ENCODE data around the gene SGMS2. TPM values are rescaled to one million over a fixed set of nuclear protein-coding genes. Genes with fewer than 3 reads are reported as not detected.
A peak's percentile ranks its signal among the peaks of the same experiment; 100 is the strongest.

The SGMS2 gene
- total and polyA plus RNA-seq, 2 of the 4 experiments (the other 2 are of a cell fraction), result 13.4 to 37.5 TPM

DNA sequence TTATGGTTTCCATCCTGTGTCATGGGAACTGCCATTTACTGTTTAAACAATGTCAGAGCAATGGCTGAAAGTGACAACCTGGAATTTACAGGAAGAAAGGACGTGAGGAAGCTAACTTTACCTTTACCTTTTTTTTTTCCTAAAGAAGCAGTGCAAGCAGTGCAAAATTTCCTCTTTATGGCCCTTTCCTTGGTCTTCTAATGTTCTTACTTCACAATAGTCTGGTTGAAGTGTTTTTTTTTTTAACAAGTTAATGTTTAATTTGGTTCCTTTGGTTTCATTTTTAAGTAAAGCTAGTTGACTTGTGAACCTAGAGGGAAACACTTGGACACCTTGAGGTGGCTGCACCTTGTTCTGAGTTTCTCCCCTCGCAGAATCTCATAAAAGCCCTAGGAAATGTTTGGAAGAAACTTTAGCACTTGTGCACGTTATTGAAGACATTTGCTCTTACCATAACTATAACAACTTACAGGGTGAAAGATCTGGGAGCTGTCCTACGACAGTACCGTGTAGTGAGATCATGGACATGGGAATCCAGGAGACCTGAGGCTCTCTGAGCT is 1.8 kb downstream of the SGMS2 start:
- Histone ChIP-seq H4K8ac (ENCODE audit: low read depth in 2 of 2, low read length in 2 of 2) (no peak overlapping the region), H3K27ac (ENCODE audit: insufficient read depth, low read length) (no peak overlapping the region), H3K27me3 (ENCODE audit: control insufficient read depth, insufficient read depth, low read length) (no peaks in the 10 kb centered on the region), H3K9me3 (ENCODE audit: control insufficient read depth, insufficient read depth, low read length) (no peaks in the 10 kb centered on the region), H3K9me1 (ENCODE audit: insufficient read depth, low read length) (0 out of 2 replicates have a peak, but pooled peaks cover 2% of the 10 kb centered on the region), H2BK15ac (ENCODE audit: low read depth, low read length) (no peak overlapping the region), H4K5ac (ENCODE audit: low read depth, low read length) (no peak overlapping the region), H3K79me1 (ENCODE audit: low read depth in 1 of 2, low read length in 2 of 2) (0 out of 4 replicates have a peak, but pooled peaks cover 0 to 4% of the 10 kb centered on the region in 2 experiments), H2BK120ac (ENCODE audit: low read depth, low read length) (no peak overlapping the region), H2AK5ac (ENCODE audit: low read depth, low read length) (no peak overlapping the region), H2AK9ac (replicated peaks; ENCODE audit: low read depth, low read length, poor library complexity) (no peak overlapping the region), H3K23ac (ENCODE audit: low read depth, low read length) (no peak overlapping the region), H3K4me1 (ENCODE audit: control insufficient read depth, insufficient read depth, low read length) (peaks cover 2% of the 10 kb centered on the region), H3K4me2 (ENCODE audit: low read depth, low read length) (peak overlapping the region; percentile 84; the same call in 1 of the 2 replicates), H3K9ac (ENCODE audit: low read depth, low read length) (no peak overlapping the region), H3K4ac (ENCODE audit: low read depth, low read length) (no peak overlapping the region), H3K4me3 (ENCODE audit: insufficient read depth, low read depth, low read length) (no peak overlapping the region), H3K18ac (ENCODE audit: low read depth, low read length) (no peak overlapping the region), H2BK20ac (ENCODE audit: low read depth, low read length) (no peak overlapping the region), H3K36me3 (ENCODE audit: control insufficient read depth, insufficient read depth, low read length) (no peaks in the 10 kb centered on the region), H3K14ac (replicated peaks; ENCODE audit: low read depth, low read length) (no peak overlapping the region), H3K56ac (ENCODE audit: extremely low read depth, insufficient read depth, low read length) (no peak overlapping the region), H2BK5ac (ENCODE audit: low read depth, low read length, poor library complexity, severe bottlenecking) (no peak overlapping the region), H4K91ac (ENCODE audit: insufficient read depth, low read depth, low read length) (no peak overlapping the region), H2AFZ (replicated peaks; ENCODE audit: low read length, poor library complexity) (no peak overlapping the region), H4K20me1 (ENCODE audit: insufficient read depth, low read length) (no peaks in the 10 kb centered on the region)
- DNase-seq, result no peak
- intact Hi-C loops (cut with micrococcal nuclease) (loop anchor here (5.0 kb wide), 1 partner anchor 86 kb away; no protein-coding TSS in a partner anchor), in situ Hi-C loops (cut with MboI; ENCODE audit: low sequenced_read_pairs) (no loop called here), dilution Hi-C loops (cut with HindIII; ENCODE audit: low sequenced_read_pairs, unreplicated experiment) (no loop called here)
- BruUV-seq (replicated peaks), result no TSS peak
- ATAC-seq (ENCODE audit: low read depth), result no peak
- WGBS, 2 experiments (ENCODE audit: extremely low coverage in 2 of 2, insufficient read length in 1 of 2), result no CpG with 5 or more reads among the region's 5 CpGs
- TF ChIP-seq, protein P1, sequence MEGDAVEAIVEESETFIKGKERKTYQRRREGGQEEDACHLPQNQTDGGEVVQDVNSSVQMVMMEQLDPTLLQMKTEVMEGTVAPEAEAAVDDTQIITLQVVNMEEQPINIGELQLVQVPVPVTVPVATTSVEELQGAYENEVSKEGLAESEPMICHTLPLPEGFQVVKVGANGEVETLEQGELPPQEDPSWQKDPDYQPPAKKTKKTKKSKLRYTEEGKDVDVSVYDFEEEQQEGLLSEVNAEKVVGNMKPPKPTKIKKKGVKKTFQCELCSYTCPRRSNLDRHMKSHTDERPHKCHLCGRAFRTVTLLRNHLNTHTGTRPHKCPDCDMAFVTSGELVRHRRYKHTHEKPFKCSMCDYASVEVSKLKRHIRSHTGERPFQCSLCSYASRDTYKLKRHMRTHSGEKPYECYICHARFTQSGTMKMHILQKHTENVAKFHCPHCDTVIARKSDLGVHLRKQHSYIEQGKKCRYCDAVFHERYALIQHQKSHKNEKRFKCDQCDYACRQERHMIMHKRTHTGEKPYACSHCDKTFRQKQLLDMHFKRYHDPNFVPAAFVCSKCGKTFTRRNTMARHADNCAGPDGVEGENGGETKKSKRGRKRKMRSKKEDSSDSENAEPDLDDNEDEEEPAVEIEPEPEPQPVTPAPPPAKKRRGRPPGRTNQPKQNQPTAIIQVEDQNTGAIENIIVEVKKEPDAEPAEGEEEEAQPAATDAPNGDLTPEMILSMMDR (conservative IDR thresholded peaks at IDR 0.05; ENCODE audit: low read depth, low read length), result no peak
- no peak for TF ChIP-seq FOS (IDR thresholded peaks at IDR 0.05; ENCODE audit: low read depth, low read length)
- no peak for TF ChIP-seq NFE2L2 (IDR thresholded peaks at IDR 0.05; ENCODE audit: low read depth, low read length)
- no peak for TF ChIP-seq CEBPB (IDR thresholded peaks at IDR 0.05; ENCODE audit: low read depth, low read length)
- TF ChIP-seq, protein P2, sequence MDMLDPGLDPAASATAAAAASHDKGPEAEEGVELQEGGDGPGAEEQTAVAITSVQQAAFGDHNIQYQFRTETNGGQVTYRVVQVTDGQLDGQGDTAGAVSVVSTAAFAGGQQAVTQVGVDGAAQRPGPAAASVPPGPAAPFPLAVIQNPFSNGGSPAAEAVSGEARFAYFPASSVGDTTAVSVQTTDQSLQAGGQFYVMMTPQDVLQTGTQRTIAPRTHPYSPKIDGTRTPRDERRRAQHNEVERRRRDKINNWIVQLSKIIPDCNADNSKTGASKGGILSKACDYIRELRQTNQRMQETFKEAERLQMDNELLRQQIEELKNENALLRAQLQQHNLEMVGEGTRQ (IDR thresholded peaks at IDR 0.05; ENCODE audit: low read depth, low read length), result no peak
- TF ChIP-seq RFX5 (IDR thresholded peaks at IDR 0.05; ENCODE audit: low read depth, low read length), result no peak
- ChIA-PET POLR2A (ENCODE audit: unreplicated experiment) (interaction anchor here (0.7 kb wide), 1 partner anchor 37 kb away, joined by 3 read pairs; no protein-coding TSS in a partner anchor), CTCF (interaction anchor here (1.4 kb wide), 1 partner anchor 9 kb away, joined by 4 read pairs; no protein-coding TSS in a partner anchor)
